Coronary artery (tissue), 2 donors: ENCODE results near the gene PCBP1.
"Not testable (repeated sequence)": the region's sequence is repeated elsewhere in the genome, so short reads cannot be mapped to it uniquely, and the experiment has no call there.

Experiments
- DNase-seq: peaks from one replicate; pipeline ENCODE4 v3.0.0-alpha.2; 2017; ENCODE audit warnings: low spot score
- H3K27ac ChIP-seq, 2 donors: fragments of 200-600 bp; sonication (generic); one replicate each; pipeline ENCODE4 v1.5.1; 2016 to 2019
- H3K4me3 ChIP-seq: fragments of 200-600 bp; sonication (generic); 2 replicates; pipeline ENCODE4 v1.5.1; 2016; ENCODE audit warnings: mild to moderate bottlenecking, moderate library complexity
- TF ChIP-seq, protein P1 (sequence below): fragments of 200-600 bp; sonication (generic); IDR thresholded peaks from one replicate; pipeline ENCODE4 v1.5.1; 2019; ENCODE audit warnings: antibody characterized with exemption

PCBP1 gene

DNA sequence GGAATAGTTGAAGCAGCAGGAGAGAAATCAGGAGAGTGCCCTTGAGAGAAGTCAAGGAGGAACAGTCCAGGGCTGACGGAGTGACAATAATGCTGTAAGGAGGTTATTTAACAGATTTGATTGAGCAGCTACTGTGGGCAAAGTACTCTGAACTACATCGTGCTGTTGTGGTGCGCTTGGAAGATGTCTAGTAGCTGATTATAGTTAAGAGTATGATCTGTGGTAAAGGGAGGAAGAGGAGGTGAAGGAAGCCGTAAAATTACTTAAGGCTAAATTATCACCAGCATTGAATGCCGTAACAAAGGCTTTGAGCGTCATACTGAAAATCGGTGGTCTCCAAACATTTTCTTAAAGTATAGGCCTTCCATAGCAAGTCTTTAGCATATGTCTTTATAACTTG is 4.5 kb downstream of the PCBP1 start:
- TF ChIP-seq, protein P1, sequence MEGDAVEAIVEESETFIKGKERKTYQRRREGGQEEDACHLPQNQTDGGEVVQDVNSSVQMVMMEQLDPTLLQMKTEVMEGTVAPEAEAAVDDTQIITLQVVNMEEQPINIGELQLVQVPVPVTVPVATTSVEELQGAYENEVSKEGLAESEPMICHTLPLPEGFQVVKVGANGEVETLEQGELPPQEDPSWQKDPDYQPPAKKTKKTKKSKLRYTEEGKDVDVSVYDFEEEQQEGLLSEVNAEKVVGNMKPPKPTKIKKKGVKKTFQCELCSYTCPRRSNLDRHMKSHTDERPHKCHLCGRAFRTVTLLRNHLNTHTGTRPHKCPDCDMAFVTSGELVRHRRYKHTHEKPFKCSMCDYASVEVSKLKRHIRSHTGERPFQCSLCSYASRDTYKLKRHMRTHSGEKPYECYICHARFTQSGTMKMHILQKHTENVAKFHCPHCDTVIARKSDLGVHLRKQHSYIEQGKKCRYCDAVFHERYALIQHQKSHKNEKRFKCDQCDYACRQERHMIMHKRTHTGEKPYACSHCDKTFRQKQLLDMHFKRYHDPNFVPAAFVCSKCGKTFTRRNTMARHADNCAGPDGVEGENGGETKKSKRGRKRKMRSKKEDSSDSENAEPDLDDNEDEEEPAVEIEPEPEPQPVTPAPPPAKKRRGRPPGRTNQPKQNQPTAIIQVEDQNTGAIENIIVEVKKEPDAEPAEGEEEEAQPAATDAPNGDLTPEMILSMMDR = no peak
- no peak overlapping the region for H3K27ac ChIP-seq

DNA sequence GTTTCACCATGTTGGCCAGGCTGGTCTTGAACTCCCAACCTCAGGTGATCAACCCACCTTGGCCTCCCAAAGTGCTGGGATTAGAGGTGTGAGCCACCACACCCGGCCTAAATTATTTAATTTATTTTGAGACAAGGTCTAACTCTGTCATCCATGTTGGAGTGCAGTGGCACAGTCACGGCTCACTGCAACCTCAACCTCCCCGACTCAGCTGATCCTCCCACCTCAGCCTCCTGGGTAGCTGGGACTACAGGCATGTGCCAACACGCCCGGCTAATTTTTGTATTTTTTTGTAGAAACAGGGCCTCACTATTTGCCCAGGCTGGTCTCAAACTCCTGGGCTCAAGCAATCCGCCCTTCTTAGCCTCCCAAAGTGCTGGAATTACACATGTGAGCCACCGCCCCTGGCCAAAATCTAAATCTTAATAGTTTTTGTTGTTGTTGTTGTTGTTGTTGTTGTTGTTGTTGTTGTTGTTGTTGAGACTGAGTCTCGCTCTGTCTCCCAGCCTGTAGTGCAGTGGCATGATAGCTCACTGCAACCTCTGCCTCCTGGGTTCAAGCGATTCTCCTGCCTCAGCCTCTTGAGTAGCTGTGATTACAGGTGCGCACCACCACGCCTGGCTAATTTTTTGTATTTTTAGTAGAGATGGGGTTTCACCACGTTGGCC is 5.4 kb downstream of the PCBP1 start:
- not testable (repeated sequence) for DNase-seq, H3K27ac ChIP-seq

More for the DNA sequence above, 4.5 kb downstream of the PCBP1 start:
- no peak overlapping the region for H3K4me3 ChIP-seq
- no peak for DNase-seq

DNA sequence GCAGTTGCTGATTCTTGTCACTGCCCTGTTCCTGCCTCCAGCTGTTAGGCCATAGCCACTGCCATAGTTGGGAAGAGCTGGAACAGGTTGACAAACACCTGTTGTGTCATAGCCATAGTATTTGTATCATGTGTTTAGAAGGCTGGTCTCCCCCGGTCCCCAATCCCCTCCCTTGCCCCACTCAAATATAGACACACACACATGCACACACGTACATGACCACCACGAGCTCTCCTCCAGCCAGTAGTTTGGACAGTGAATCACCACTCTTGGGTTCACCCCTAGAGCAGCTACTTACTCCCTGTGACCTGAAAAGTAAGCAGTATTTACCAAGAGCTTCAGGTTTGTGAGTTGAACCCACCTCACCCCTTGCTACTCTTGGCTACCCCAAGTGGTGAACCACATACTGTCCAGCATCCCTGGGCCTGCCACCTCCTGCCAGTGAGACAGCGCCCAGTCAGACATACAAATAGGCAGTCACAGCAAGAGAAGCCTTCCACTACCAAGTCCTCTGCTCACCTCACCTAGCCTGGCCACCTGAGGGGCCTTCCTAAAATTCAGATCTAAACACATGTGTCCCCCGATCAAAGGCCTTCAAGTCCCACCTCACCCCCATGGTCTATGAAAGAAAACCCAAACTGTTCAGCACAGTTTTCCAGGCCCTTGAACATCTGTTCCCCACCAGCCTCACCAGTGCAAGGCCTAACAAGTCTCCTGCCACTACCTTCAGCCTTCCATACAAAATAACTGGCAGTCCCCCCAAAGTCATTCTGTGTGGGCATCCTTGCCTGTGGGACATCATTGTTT is 7.1 kb downstream of the PCBP1 start:
- H3K4me3 ChIP-seq = no peak overlapping the region
- H3K27ac ChIP-seq = peak overlapping the region; percentile 90 to 92
- TF ChIP-seq, protein P1 = no peak
- no peak for DNase-seq

More for the DNA sequence above, 5.4 kb downstream of the PCBP1 start:
- H3K4me3 ChIP-seq = not testable (repeated sequence)

DNA sequence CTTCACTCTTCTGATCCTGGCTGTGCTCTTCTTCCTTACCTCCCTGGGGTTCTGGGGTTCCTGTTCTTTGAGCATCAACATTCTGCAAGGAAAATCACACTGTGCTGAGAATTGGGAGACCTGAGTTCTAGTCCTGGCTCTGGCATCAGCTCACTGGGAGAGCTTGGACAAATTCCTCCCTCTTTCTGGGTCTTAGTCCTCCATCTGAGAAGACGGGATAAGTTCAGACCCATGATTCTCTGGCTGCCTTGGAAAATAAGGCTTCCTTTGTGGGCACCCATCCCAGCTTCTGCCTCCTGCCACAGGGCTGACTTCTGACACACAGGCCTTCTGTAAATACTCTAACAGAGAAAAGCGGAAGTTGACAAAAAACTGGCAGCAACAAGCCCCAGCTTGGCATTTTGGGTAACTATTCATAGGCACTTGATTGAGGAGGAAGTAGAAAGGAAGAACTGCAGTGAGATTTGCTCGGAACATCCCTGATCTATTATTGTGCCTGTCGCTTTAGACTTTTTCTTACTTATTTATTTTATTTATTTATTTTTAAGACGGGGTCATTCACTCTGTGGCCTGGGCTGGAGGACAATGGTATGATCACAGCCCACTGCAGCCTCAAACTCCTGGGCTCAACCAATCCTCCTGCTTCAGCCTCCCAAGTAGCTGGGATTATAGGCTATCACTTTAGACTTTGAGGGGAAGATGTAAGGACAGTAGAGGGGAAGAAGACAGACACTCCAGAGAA is 7.9 kb downstream of the PCBP1 start:
- Histone ChIP-seq H3K4me3 (peak overlapping the region; percentile 22), H3K27ac (peak overlapping the region; percentile 90 to 92)
- TF ChIP-seq, protein P1 = no peak
- peak; percentile 87 for DNase-seq

DNA sequence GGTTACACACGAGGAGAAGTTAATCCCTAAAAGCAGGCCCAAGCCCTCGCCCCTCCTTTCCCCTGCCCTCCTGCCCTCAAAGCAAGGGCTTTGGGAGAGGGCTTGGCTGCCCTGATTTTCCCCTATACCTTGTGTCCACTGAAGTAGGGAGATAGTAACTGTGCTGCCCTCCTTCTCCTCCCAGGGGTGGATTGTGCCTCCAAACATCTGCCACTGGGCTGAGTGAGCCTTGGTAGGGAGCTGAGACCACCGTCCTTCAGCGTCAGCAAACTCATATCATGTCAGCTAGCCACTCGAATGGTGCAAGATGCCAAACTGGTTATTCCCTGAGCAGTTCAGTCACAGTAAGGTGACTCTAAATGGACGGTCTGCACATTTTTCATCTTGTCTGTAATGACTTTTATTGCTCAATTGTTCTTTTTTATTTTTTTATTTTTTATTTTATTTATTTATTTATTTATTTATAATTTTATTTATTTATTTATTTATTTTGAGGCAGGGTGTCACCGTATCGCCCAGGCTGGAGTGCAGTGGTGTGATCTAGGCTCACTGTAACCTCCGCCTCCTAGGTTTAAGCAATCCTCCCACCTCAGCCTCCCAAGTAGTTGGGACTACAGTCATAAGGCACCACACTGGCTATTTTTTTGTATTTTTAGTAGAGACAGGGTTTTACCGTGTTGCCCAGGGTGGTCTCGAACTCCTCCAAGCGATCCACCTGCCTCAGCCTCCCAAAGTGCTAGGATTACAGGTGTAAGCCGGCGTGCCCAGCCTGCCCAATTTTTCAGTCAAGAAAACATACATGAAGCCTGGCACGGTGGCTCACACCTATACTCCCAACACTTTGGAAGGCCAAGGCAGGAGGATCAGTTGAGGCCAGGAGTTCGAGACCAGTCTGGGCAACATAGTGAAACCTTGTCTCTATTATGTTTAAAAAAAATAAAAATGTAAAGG is 8.7 kb downstream of the PCBP1 start:
- no peak for DNase-seq
- Histone ChIP-seq H3K27ac (peak overlapping the region; percentile 90 to 92), H3K4me3 (peak overlapping the region; percentile 22)
- TF ChIP-seq, protein P1 = no peak

DNA sequence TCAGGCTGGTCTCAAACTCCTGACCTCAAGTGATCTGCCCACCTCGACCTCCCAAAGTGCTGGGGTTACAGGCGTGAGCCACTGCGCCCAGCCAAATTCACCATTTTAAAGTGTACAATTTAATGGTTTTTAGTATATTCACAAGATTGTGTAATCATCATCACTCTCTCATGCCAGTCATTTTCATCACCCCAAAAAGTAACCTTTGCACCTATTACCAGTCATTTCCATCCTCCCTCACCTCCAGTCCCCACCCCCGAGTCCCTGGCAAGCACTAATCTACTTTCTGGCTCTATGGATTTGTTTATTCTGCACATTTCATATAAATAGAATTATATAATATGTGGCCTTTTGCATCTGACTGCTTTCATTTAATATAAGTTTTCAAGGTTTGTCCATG is 10.8 kb downstream of the PCBP1 start:
- TF ChIP-seq, protein P1 = no peak
- Histone ChIP-seq H3K27ac (no peak overlapping the region), H3K4me3 (no peak overlapping the region)
- DNase-seq = no peak
